Measurements from ENCODE around the gene KCNS3. TPM values are rescaled to one million over a fixed set of nuclear protein-coding genes. Genes with fewer than 3 reads are reported as not detected.

The KCNS3 gene
- total and polyA plus RNA-seq, 3 donors from 2014 or later, result 12.1 to 86.9 (median 17.4) TPM

DNA sequence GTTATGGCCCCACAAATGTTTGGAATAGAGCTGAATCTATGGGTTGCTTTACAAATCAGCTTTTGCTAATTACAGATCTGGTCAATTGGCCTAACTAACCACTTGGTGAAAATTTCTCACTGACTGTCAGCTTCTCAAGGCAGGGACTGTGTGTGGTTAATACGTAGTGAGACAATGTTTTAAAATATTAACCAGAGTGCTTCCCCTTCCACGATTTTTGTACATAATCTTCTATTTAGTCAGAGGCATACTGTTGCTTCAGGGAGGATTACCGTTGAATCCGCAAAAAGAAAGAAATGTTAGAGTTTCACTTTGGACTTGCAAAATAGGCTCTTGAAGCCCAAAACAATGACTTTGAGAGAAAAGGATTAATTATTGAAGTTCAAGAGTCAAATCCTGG lies 14.9 kb upstream of the KCNS3 start:
- no peaks in the 10 kb centered on the region for H3K36me3 ChIP-seq (ENCODE audit: low read depth, missing control alignments)
- intact Hi-C loops (cut with DNase I; ENCODE audit: low total_unique reads), result no loop called here
- no peak overlapping the region for H3K4me3 ChIP-seq
- H3K4me1 ChIP-seq, result no peaks in the 10 kb centered on the region
- no peak for TF ChIP-seq POLR2A (IDR thresholded peaks at IDR 0.05)
- TF ChIP-seq, protein P1, sequence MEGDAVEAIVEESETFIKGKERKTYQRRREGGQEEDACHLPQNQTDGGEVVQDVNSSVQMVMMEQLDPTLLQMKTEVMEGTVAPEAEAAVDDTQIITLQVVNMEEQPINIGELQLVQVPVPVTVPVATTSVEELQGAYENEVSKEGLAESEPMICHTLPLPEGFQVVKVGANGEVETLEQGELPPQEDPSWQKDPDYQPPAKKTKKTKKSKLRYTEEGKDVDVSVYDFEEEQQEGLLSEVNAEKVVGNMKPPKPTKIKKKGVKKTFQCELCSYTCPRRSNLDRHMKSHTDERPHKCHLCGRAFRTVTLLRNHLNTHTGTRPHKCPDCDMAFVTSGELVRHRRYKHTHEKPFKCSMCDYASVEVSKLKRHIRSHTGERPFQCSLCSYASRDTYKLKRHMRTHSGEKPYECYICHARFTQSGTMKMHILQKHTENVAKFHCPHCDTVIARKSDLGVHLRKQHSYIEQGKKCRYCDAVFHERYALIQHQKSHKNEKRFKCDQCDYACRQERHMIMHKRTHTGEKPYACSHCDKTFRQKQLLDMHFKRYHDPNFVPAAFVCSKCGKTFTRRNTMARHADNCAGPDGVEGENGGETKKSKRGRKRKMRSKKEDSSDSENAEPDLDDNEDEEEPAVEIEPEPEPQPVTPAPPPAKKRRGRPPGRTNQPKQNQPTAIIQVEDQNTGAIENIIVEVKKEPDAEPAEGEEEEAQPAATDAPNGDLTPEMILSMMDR (IDR thresholded peaks at IDR 0.05), result no peak
- WGBS, 2 donors, result 59 to 73% methylated on average over 4 of the region's 4 CpGs
- H3K27me3 ChIP-seq, result no peaks in the 10 kb centered on the region
- DNase-seq, result no peak
- no peak overlapping the region for H3K27ac ChIP-seq
- no peaks in the 10 kb centered on the region for H3K9me3 ChIP-seq

DNA sequence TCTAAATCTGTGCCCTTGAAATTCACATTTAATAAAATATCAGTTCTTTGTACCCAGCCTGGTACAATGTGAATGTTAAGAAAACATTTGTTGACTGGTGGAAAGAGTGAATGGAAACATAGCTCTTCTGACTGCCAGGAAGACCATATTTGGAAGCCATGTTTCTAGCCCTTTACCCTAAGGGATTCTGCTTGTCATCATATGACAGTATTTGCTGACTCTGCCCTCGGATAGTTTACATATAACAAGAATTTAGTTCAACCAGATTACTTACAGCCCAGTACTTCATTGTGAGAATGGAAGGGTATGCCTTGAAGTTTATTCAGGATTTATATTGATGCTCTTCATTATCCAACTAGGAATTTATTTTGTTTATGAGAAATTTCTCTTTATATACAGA lies 13.8 kb upstream of the KCNS3 start:
- intact Hi-C loops (cut with DNase I; ENCODE audit: low total_unique reads), result no loop called here
- Histone ChIP-seq H3K9me3 (no peaks in the 10 kb centered on the region), H3K36me3 (ENCODE audit: low read depth, missing control alignments) (no peaks in the 10 kb centered on the region), H3K27ac (no peak overlapping the region), H3K4me3 (no peak overlapping the region), H3K4me1 (no peaks in the 10 kb centered on the region), H3K27me3 (no peaks in the 10 kb centered on the region)
- WGBS, 2 donors, result 63 to 68% methylated on average over 1 of the region's 1 CpG
- TF ChIP-seq, protein P1 (IDR thresholded peaks at IDR 0.05), result no peak
- TF ChIP-seq POLR2A (IDR thresholded peaks at IDR 0.05), result no peak
- no peak for DNase-seq

DNA sequence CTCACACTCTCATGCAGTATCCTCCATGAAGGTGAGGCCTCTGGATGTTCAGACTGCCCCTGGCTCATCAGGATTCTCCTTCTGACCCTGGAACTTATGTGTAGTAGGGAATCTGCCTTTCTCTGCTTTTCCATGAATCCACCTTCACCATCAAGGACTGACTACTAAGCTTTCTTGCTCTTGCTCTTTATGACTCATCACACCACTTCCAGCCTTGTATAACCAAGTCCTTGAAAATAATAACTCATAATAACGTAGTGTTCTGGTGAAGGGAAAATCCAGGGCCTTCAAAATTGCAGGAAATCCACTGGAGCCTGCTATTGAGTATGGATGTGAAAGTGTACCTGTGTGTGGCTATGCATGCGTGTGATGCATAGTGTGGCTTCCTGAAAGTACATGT lies 11.3 kb upstream of the KCNS3 start:
- intact Hi-C loops (cut with DNase I; ENCODE audit: low total_unique reads), result no loop called here
- 50 to 91% methylated on average over 2 of the region's 2 CpGs for WGBS, 2 donors
- no peaks in the 10 kb centered on the region for H3K27me3 ChIP-seq
- H3K4me3 ChIP-seq, result no peak overlapping the region
- H3K27ac ChIP-seq, result no peak overlapping the region
- no peaks in the 10 kb centered on the region for H3K9me3 ChIP-seq
- no peak for TF ChIP-seq POLR2A (IDR thresholded peaks at IDR 0.05)
- TF ChIP-seq, protein P1 (IDR thresholded peaks at IDR 0.05), result no peak
- H3K36me3 ChIP-seq (ENCODE audit: low read depth, missing control alignments), result no peaks in the 10 kb centered on the region
- no peaks in the 10 kb centered on the region for H3K4me1 ChIP-seq
- DNase-seq, result no peak

DNA sequence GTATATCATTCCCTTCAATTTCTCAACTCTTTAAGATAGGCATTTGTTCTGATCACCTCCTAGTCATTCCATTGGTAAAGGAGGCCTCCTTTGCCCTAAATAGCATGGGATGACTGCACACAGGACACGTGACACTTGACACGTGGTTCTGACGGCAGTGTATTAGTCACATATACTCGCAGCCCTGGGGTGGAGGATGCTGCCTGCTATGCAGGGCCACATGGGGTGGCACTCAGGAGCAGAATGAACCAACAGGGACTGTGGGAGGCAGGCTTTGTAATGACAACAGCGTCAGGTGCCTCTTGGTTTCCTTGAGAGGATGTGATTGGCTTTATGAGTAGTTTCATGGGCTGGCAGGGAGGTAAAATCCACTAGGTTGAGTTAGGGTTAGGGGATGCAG lies 9.3 kb upstream of the KCNS3 start:
- no peaks in the 10 kb centered on the region for H3K27me3 ChIP-seq
- no peak for DNase-seq
- H3K4me3 ChIP-seq, result no peak overlapping the region
- no peak overlapping the region for H3K27ac ChIP-seq
- no peaks in the 10 kb centered on the region for H3K9me3 ChIP-seq
- intact Hi-C loops (cut with DNase I; ENCODE audit: low total_unique reads), result no loop called here
- no peaks in the 10 kb centered on the region for H3K36me3 ChIP-seq (ENCODE audit: low read depth, missing control alignments)
- no peak for TF ChIP-seq POLR2A (IDR thresholded peaks at IDR 0.05)
- TF ChIP-seq, protein P1 (IDR thresholded peaks at IDR 0.05), result no peak
- WGBS, 2 donors, result 87 to 94% methylated on average over 5 of the region's 5 CpGs
- no peaks in the 10 kb centered on the region for H3K4me1 ChIP-seq

DNA sequence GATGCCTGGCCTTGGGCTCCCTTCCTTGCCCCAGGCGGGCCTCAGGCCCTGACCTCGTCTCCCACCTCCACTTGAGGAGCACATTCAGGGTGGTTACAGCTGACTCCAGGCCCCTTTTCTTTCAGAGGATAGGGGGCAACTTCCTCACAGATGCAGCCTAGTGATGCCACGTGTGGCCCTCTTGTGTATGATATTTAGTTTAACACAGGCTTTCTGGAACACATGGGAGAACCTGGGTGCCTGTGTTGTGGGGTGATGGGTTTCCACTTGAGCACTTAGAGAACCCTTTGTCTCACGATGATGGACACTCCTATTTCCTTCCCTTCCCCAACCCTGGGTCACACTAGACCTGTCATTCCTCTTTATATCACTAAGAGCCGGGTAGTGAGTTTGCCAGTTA lies 6.8 kb upstream of the KCNS3 start:
- no peaks in the 10 kb centered on the region for H3K27me3 ChIP-seq
- 84 to 86% methylated on average over 5 of the region's 5 CpGs for WGBS, 2 donors
- no peak overlapping the region for H3K4me3 ChIP-seq
- TF ChIP-seq POLR2A (IDR thresholded peaks at IDR 0.05), result no peak
- TF ChIP-seq, protein P1 (IDR thresholded peaks at IDR 0.05), result no peak
- DNase-seq, result no peak
- no peak overlapping the region for H3K27ac ChIP-seq
- H3K36me3 ChIP-seq (ENCODE audit: low read depth, missing control alignments), result no peaks in the 10 kb centered on the region
- H3K4me1 ChIP-seq, result no peaks in the 10 kb centered on the region
- intact Hi-C loops (cut with DNase I; ENCODE audit: low total_unique reads), result no loop called here
- no peaks in the 10 kb centered on the region for H3K9me3 ChIP-seq
